Vagina (tissue), 2 donors: ENCODE measurements around the gene FGGY. TPM values are rescaled to one million over a fixed set of nuclear protein-coding genes. Genes with fewer than 3 reads are reported as not detected.
"Not testable (repeated sequence)": the region's sequence is repeated elsewhere in the genome, so short reads cannot be mapped to it uniquely, and the experiment has no call there.

Experiments used
- DNase-seq, 2 donors: peaks; one replicate each; pipeline ENCODE4 v3.0.0-alpha.2; 2017; ENCODE audit errors: extremely low spot score in 2 of 2
- H3K27ac ChIP-seq: fragments of 200-600 bp; sonication (generic); one replicate; pipeline ENCODE4 v1.5.1; 2019
- H3K27me3 ChIP-seq: fragments of 200-600 bp; sonication (generic); one replicate; pipeline ENCODE4 v1.5.1; 2019
- H3K36me3 ChIP-seq, 2 donors: fragments of 200-600 bp; sonication (generic); one replicate each; pipeline ENCODE4 v1.5.1; 2017 to 2019
- H3K4me1 ChIP-seq: fragments of 200-600 bp; sonication (generic); one replicate; pipeline ENCODE4 v1.5.1; 2019
- H3K4me3 ChIP-seq, 2 donors: fragments of 200-600 bp; sonication (generic); 1 replicate in 1 of 2; 2 replicates in 1 of 2; pipeline ENCODE4 v1.5.1; 2016 to 2019
- H3K9me3 ChIP-seq: fragments of 200-600 bp; sonication (generic); one replicate; pipeline ENCODE4 v1.5.1; 2019
- CTCF ChIP-seq, 3 experiments: fragments of 450-650 bp in 2 of 3; fragments of 200-600 bp in 1 of 3; sonication (generic) in 1 of 3; IDR thresholded peaks; one replicate each; pipeline ENCODE4 v1.5.1; 2017 to 2019; ENCODE audit warnings: antibody characterized with exemption in 3 of 3, mild to moderate bottlenecking in 2 of 3, moderate library complexity in 2 of 3
- POLR2A ChIP-seq, 2 donors: fragments of 450-650 bp; IDR thresholded peaks; one replicate each; pipeline ENCODE4 v1.6.1; 2017; ENCODE audit warnings: antibody characterized with exemption in 2 of 2, mild to moderate bottlenecking in 2 of 2, moderate library complexity in 2 of 2
- POLR2AphosphoS5 ChIP-seq, 2 donors: sonication (generic); formaldehyde crosslinking; IDR thresholded peaks; one replicate each; pipeline ENCODE4 v1.9.0; 2017; ENCODE audit warnings: antibody characterized with exemption in 2 of 2, mild to moderate bottlenecking in 2 of 2, low read depth in 1 of 2; ENCODE audit not compliant: insufficient read depth in 1 of 2
- intact Hi-C: fragments of 100-400 bp; cut with DNase I; formaldehyde crosslinking; loops from one replicate; pipeline ENCODE4 v1.15.1; 2023
- total RNA-seq: library from RNA; depleted of rRNA; stranded (reverse); fragments of >200 nt; gene quantifications from one replicate; pipeline ENCODE4 v1.2.3, GENCODE V29; 2016

Gene FGGY
- total RNA-seq, 1 donor from 2014 or later = 11.8 TPM

GRCh38 chr1:59601811-59602210 is 304.9 kb downstream of the FGGY start:
- H3K4me3 ChIP-seq = no peak overlapping the region
- H3K27ac ChIP-seq = no peak overlapping the region
- H3K4me1 ChIP-seq = peaks cover 12% of the 10 kb centered on the region
- no peaks in the 10 kb centered on the region for H3K27me3 ChIP-seq
- no peaks in the 10 kb centered on the region for H3K9me3 ChIP-seq
- TF ChIP-seq POLR2AphosphoS5 (IDR thresholded peaks at IDR 0.05; ENCODE audit: insufficient read depth in 1 of 2, low read depth in 1 of 2) = no peak
- TF ChIP-seq CTCF (IDR thresholded peaks at IDR 0.05) = no peak
- TF ChIP-seq POLR2A (IDR thresholded peaks at IDR 0.05) = no peak
- H3K36me3 ChIP-seq = no peaks in the 10 kb centered on the region
- intact Hi-C loops = no loop called here
- DNase-seq = no peak

DNA sequence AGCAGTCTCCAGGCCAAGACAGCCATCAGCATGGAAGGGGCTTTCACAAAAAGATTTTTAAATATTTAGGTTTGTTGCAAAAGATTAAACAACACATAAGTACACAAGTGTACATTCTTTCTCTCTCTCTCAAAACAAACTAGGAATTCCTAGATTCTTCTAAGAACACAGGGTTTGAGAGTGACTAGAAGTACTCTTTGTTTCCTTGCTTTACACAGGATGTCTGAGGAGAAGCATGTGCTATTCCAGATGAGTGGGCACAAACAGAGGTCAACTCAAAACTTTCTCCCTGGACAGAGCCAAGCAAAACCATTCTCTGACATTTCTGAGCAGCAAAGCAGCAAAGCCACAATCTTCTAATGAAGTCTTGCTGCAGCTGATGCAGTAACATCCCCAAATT is 307.3 kb downstream of the FGGY start:
- no peak for DNase-seq
- no peak overlapping the region for H3K27ac ChIP-seq
- H3K4me3 ChIP-seq = no peak overlapping the region
- no peak for TF ChIP-seq CTCF (IDR thresholded peaks at IDR 0.05)
- TF ChIP-seq POLR2AphosphoS5 (IDR thresholded peaks at IDR 0.05; ENCODE audit: insufficient read depth in 1 of 2, low read depth in 1 of 2) = no peak
- TF ChIP-seq POLR2A (IDR thresholded peaks at IDR 0.05) = no peak
- H3K36me3 ChIP-seq = no peaks in the 10 kb centered on the region
- intact Hi-C loops = no loop called here
- no peaks in the 10 kb centered on the region for H3K9me3 ChIP-seq
- H3K27me3 ChIP-seq = no peaks in the 10 kb centered on the region
- H3K4me1 ChIP-seq = no peaks in the 10 kb centered on the region

- no peak for DNase-seq
- intact Hi-C loops = no loop called here
- Histone ChIP-seq H3K27ac (no peak overlapping the region), H3K36me3 (no peaks in the 10 kb centered on the region), H3K27me3 (no peaks in the 10 kb centered on the region), H3K4me3 (no peak overlapping the region), H3K4me1 (no peaks in the 10 kb centered on the region), H3K9me3 (no peaks in the 10 kb centered on the region)
- TF ChIP-seq POLR2AphosphoS5 (IDR thresholded peaks at IDR 0.05; ENCODE audit: insufficient read depth in 1 of 2, low read depth in 1 of 2) = no peak
- no peak for TF ChIP-seq CTCF (IDR thresholded peaks at IDR 0.05)
- no peak for TF ChIP-seq POLR2A (IDR thresholded peaks at IDR 0.05)
Measured at GRCh38 chr1:59605184-59605583, 308.3 kb downstream of the FGGY start.

DNA sequence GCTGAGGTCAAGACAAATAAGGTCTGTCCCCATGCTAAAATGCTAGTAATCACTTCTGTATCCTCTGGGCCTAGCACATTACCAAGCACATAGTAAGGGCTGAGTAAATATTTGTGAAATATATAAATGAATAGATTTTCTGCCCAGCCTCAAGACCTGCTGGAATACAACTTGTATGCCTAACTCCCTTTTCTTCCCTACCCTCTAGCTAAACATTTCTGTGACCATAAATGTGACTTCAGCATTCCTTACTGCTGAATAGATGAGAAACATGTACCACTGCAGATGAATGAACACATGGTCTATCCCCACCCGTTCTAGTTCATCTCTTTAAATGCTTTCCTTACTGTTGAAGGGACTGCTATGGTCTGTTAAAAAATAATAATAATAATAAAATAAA is 308.9 kb downstream of the FGGY start:
- Histone ChIP-seq H3K27ac (no peak overlapping the region), H3K4me3 (no peak overlapping the region), H3K4me1 (no peaks in the 10 kb centered on the region), H3K27me3 (no peaks in the 10 kb centered on the region), H3K36me3 (no peaks in the 10 kb centered on the region), H3K9me3 (no peaks in the 10 kb centered on the region)
- intact Hi-C loops = no loop called here
- TF ChIP-seq POLR2AphosphoS5 (IDR thresholded peaks at IDR 0.05; ENCODE audit: insufficient read depth in 1 of 2, low read depth in 1 of 2) (no peak), CTCF (IDR thresholded peaks at IDR 0.05) (no peak), POLR2A (IDR thresholded peaks at IDR 0.05) (no peak)
- no peak for DNase-seq

DNA sequence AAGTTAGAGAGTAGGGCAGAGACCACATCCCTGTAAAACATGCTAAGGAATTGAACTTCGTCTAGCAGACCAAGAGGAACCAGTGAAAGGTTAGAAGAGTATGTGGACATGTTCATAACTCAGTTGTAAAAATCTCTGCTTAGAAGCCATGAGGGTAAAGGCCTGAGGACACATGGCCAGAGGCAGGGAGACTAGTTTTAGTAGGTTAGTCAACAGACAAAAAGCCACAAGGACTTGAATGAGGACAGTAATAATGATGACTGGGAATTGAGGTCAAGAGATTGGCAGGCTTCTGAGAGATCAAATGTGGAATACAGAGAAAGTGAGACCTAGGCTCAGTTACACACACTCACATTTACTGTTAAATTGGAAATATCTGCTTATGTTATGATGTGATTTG is 312.4 kb downstream of the FGGY start:
- intact Hi-C loops = no loop called here
- DNase-seq = no peak
- H3K9me3 ChIP-seq = no peaks in the 10 kb centered on the region

GRCh38 chr1:59610499-59610898 is 313.6 kb downstream of the FGGY start:
- intact Hi-C loops = not testable (repeated sequence)

More for the DNA sequence above, 312.4 kb downstream of the FGGY start:
- TF ChIP-seq POLR2A (IDR thresholded peaks at IDR 0.05) (no peak), CTCF (IDR thresholded peaks at IDR 0.05) (no peak), POLR2AphosphoS5 (IDR thresholded peaks at IDR 0.05; ENCODE audit: insufficient read depth in 1 of 2, low read depth in 1 of 2) (no peak)
- Histone ChIP-seq H3K36me3 (no peaks in the 10 kb centered on the region), H3K4me1 (no peaks in the 10 kb centered on the region), H3K27me3 (no peaks in the 10 kb centered on the region), H3K27ac (no peak overlapping the region), H3K4me3 (no peak overlapping the region)

More at GRCh38 chr1:59610499-59610898, 313.6 kb downstream of the FGGY start:
- H3K27ac ChIP-seq, DNase-seq, H3K27me3 ChIP-seq, H3K36me3 ChIP-seq, H3K9me3 ChIP-seq, H3K4me3 ChIP-seq, H3K4me1 ChIP-seq: not testable (repeated sequence)
